Esophagus muscularis mucosa (tissue), 4 donors: ENCODE measurements around the gene CD59. TPM values are rescaled to one million over a fixed set of nuclear protein-coding genes. Genes with fewer than 3 reads are reported as not detected.
"Not testable (repeated sequence)": the region's sequence is repeated elsewhere in the genome, so short reads cannot be mapped to it uniquely, and the experiment has no call there.

Source experiments
- DNase-seq: peaks from one replicate; pipeline ENCODE4 v3.0.0-alpha.2; 2017; ENCODE audit errors: extremely low spot score
- H3K27ac ChIP-seq, 4 donors: fragments of 200-600 bp; sonication (generic); replicated peaks in 1 of 4; 1 replicate in 3 of 4; 2 replicates in 1 of 4; pipeline ENCODE4 v1.5.1; 2016 to 2019; ENCODE audit warnings: mild to moderate bottlenecking in 1 of 4
- H3K27me3 ChIP-seq, 4 donors: fragments of 200-600 bp; sonication (generic); one replicate each; pipeline versions ENCODE4 v1.5.1 to v1.6.0; 2016 to 2019
- H3K36me3 ChIP-seq, 4 donors: fragments of 200-600 bp; sonication (generic); one replicate each; pipeline ENCODE4 v1.5.1; 2016 to 2019
- H3K4me1 ChIP-seq, 4 donors: fragments of 200-600 bp; sonication (generic); one replicate each; pipeline ENCODE4 v1.5.1; 2016 to 2019
- H3K4me3 ChIP-seq, 4 donors: fragments of 200-600 bp; sonication (generic); 1 replicate in 2 of 4; 2 replicates in 2 of 4; pipeline ENCODE4 v1.5.1; 2016 to 2019; ENCODE audit warnings: mild to moderate bottlenecking in 4 of 4, moderate library complexity in 1 of 4
- H3K9me3 ChIP-seq, 4 donors: fragments of 200-600 bp; sonication (generic); 1 replicate in 3 of 4; 2 replicates in 1 of 4; pipeline ENCODE4 v1.5.1; 2016 to 2019
- EP300 ChIP-seq: sonication (generic); formaldehyde crosslinking; IDR thresholded peaks from one replicate; pipeline ENCODE4 v1.6.1; 2017; ENCODE audit warnings: antibody characterized with exemption
- POLR2A ChIP-seq: fragments of 450-650 bp; IDR thresholded peaks from one replicate; pipeline ENCODE4 v1.6.1; 2017; ENCODE audit warnings: antibody characterized with exemption, moderate library complexity, mild to moderate bottlenecking, low read depth
- POLR2AphosphoS5 ChIP-seq, 2 donors: sonication (generic); formaldehyde crosslinking; IDR thresholded peaks; one replicate each; pipeline ENCODE4 v1.6.1; 2017; ENCODE audit warnings: antibody characterized with exemption in 2 of 2
- WGBS: methylation state at CpG from one replicate; pipeline ENCODE4 v1.1.5; 2018; 5-methylcytosine and 5-hydroxymethylcytosine counted together
- intact Hi-C: fragments of 100-400 bp; cut with DNase I; formaldehyde crosslinking; loops from one replicate; pipeline ENCODE4 v1.15.1; 2023
- total RNA-seq, 4 donors: library from RNA; depleted of rRNA; stranded (reverse); fragments of >200 nt; gene quantifications; one replicate each; pipeline versions ENCODE4 v1.1.0 to v1.2.1, GENCODE V29; 2016
- TF ChIP-seq, protein P1 (sequence below), 3 experiments: fragments of 200-600 bp in 2 of 3; fragments of 450-650 bp in 1 of 3; sonication (generic) in 2 of 3; IDR thresholded peaks; one replicate each; pipeline ENCODE4 v1.5.1; 2017 to 2019; ENCODE audit warnings: antibody characterized with exemption in 3 of 3, mild to moderate bottlenecking in 2 of 3, moderate library complexity in 1 of 3

The CD59 gene
- total RNA-seq, 4 donors from 2014 or later: 135 to 528 (median 378) TPM

- Histone ChIP-seq H3K27me3 (peaks cover 0 to 8% (median 0%) of the 10 kb centered on the region in 4 donors), H3K9me3 (no peaks in the 10 kb centered on the region), H3K27ac (no peak overlapping the region), H3K36me3 (no peaks in the 10 kb centered on the region), H3K4me1 (no peaks in the 10 kb centered on the region), H3K4me3 (no peak overlapping the region)
- TF ChIP-seq POLR2A (no peak), POLR2AphosphoS5 (IDR thresholded peaks at IDR 0.05) (no peak), EP300 (no peak)
- TF ChIP-seq, protein P1, sequence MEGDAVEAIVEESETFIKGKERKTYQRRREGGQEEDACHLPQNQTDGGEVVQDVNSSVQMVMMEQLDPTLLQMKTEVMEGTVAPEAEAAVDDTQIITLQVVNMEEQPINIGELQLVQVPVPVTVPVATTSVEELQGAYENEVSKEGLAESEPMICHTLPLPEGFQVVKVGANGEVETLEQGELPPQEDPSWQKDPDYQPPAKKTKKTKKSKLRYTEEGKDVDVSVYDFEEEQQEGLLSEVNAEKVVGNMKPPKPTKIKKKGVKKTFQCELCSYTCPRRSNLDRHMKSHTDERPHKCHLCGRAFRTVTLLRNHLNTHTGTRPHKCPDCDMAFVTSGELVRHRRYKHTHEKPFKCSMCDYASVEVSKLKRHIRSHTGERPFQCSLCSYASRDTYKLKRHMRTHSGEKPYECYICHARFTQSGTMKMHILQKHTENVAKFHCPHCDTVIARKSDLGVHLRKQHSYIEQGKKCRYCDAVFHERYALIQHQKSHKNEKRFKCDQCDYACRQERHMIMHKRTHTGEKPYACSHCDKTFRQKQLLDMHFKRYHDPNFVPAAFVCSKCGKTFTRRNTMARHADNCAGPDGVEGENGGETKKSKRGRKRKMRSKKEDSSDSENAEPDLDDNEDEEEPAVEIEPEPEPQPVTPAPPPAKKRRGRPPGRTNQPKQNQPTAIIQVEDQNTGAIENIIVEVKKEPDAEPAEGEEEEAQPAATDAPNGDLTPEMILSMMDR (IDR thresholded peaks at IDR 0.05): no peak
- no peak for DNase-seq
- WGBS: 86% methylated on average over 4 of the region's 4 CpGs
- intact Hi-C loops: no loop called here
Measured at GRCh38 chr11:33664827-33665226, 71.4 kb downstream of the CD59 start.

DNA sequence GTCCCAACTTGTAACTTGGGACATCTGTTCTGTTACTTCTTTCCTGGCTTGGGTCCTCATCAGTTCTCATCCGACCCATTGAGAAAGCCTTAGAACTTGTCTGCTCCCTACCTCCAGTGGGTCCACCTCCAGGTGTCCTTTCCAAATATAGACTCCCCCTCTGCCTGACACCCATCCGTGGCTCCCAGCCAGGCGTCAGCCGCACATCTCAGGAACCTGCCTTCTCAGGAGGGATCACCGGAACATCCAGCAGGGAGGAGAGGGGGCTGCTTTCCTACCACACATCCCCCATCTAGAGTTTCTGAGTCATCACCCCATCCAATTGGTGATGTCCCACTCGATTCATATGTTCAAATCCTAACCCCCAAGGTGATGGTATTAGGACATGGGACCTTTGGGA, 72.1 kb downstream of the CD59 start:
- 95% methylated on average over 6 of the region's 6 CpGs for WGBS
- no peak overlapping the region for H3K4me3 ChIP-seq
- H3K9me3 ChIP-seq: no peaks in the 10 kb centered on the region
- H3K27ac ChIP-seq: no peak overlapping the region
- H3K36me3 ChIP-seq: no peaks in the 10 kb centered on the region
- intact Hi-C loops: no loop called here
- TF ChIP-seq POLR2AphosphoS5 (IDR thresholded peaks at IDR 0.05): no peak
- TF ChIP-seq, protein P1 (IDR thresholded peaks at IDR 0.05): no peak
- no peak for TF ChIP-seq POLR2A
- TF ChIP-seq EP300: no peak
- DNase-seq: no peak
- peaks cover 0 to 8% (median 0%) of the 10 kb centered on the region in 4 donors for H3K27me3 ChIP-seq
- H3K4me1 ChIP-seq: no peaks in the 10 kb centered on the region

DNA sequence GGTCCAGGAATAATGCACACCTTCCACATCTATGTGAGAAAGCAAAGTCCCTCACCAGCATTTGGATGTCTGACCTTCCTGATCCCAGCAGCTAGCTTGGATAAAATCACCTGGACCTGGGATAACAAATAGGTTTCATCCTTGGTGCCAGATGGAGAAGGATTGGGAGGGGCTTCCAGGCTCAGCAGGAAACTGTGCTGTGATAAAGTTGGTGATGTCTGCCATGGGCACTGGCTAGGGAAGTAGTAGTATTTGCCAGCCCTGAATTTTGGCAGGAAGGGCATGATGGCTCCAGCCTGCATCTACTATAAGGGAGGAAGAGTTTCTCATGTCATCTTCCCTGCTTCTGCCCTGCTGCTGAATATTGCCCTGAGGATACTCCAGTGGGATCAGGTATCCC, 73.1 kb downstream of the CD59 start:
- intact Hi-C loops: no loop called here
- H3K36me3 ChIP-seq: no peaks in the 10 kb centered on the region
- H3K27me3 ChIP-seq: peaks cover 0 to 8% (median 0%) of the 10 kb centered on the region in 4 donors
- H3K4me1 ChIP-seq: no peaks in the 10 kb centered on the region
- TF ChIP-seq, protein P1 (IDR thresholded peaks at IDR 0.05): no peak
- TF ChIP-seq EP300 (no peak), POLR2AphosphoS5 (IDR thresholded peaks at IDR 0.05) (no peak), POLR2A (no peak)
- H3K9me3 ChIP-seq: no peaks in the 10 kb centered on the region
- H3K27ac ChIP-seq: no peak overlapping the region
- H3K4me3 ChIP-seq: no peak overlapping the region
- no peak for DNase-seq

DNA sequence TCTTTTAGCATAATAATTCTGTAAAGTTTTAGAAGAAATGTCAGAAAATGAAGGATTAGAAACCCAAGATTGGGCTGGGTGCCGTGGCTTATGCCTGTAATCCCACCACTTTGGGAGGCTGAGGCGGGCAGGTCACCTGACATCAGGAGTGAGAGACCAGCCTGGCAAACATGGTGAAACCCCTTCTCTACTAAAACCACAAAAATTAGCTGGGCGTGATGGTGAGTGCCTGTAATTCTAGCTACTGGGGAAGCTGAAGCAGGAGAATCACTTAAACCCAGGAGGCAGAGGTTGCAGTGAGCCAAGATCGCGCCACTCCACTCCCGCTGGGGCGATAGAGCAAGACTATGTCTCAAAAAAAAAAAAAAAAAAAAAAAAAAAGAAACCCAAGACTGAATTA, 74.7 kb downstream of the CD59 start:
- DNase-seq, intact Hi-C loops, H3K27me3 ChIP-seq, H3K4me1 ChIP-seq, H3K27ac ChIP-seq, H3K36me3 ChIP-seq, H3K9me3 ChIP-seq, H3K4me3 ChIP-seq: not testable (repeated sequence)
- WGBS: 92% methylated on average over 7 of the region's 7 CpGs

DNA sequence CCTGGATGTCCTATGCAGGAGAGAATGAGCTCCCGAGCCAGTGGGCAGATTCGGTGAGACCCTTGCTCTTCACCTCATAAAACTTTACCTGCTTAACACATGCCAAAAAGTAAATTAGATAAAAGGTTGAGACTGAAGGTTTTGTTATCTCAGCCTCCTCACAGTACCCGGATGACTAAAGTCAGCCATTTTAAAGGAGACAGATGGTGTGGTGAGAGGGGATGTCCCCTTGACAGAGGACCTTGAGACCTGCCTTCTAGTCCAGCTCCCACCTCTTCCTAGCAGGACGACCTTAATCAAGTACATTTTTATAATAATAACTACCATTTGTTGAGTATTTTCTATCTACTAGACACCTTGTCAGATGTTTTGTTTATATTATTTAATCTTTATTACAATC, 75.3 kb downstream of the CD59 start:
- Histone ChIP-seq H3K4me3 (no peak overlapping the region), H3K9me3 (no peaks in the 10 kb centered on the region), H3K36me3 (no peaks in the 10 kb centered on the region), H3K27me3 (peaks cover 0 to 6% (median 0%) of the 10 kb centered on the region in 4 donors), H3K27ac (no peak overlapping the region), H3K4me1 (no peaks in the 10 kb centered on the region)
- TF ChIP-seq, protein P1 (IDR thresholded peaks at IDR 0.05): no peak
- TF ChIP-seq POLR2AphosphoS5 (IDR thresholded peaks at IDR 0.05) (no peak), EP300 (no peak), POLR2A (no peak)
- no peak for DNase-seq
- 93% methylated on average over 2 of the region's 4 CpGs for WGBS
- intact Hi-C loops: no loop called here
